HG03045 (cell line): ENCODE data around the gene ADAMTS2.

Source experiments
- ATAC-seq: cut with Tn5 transposase; IDR thresholded peaks from one replicate; pipeline ENCODE4 v1.9.1; 2021; ENCODE audit warnings: mild to moderate bottlenecking, moderate library complexity; ENCODE audit not compliant: unreplicated experiment

Gene ADAMTS2

DNA sequence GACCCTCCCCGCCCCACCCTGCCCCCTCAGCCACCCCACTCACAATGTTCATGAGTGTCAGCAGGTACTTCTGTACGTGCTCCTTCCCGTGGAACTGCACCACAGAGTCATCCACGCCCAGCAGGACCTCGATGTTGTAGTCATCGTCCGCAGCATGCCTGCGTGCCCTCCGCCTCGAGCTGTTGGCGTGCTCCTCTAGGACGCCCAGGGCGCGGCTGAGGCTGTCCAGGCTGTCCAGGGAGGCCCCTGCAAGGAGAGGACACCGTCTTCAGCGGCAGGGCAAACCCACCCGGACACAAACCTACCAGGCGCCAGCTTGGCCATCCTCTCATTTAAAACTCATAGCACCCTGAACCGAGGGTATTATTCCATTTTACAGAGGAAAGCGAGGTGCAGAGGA, 137.8 kb downstream of the ADAMTS2 start:
- no peak for ATAC-seq

DNA sequence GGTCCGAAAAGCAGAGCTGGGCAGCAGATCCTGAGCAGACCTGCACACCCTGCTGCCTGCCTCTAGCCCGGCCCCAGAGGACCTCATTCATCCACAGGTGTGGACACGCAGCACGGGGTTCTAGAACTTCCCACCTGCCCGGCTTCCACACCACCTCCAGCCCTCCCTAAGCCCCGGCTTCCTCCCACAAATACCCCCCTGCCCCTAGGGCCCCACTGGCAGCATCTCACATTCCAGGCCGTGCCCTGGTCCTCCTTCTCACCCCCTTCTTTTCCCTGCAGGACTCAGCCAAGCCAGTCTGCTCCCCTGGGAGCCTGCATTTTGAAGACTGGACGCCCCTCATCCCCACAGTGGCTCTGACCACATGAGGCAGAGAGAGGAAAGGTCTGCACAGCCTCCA, 138.9 kb downstream of the ADAMTS2 start:
- ATAC-seq, result no peak

DNA sequence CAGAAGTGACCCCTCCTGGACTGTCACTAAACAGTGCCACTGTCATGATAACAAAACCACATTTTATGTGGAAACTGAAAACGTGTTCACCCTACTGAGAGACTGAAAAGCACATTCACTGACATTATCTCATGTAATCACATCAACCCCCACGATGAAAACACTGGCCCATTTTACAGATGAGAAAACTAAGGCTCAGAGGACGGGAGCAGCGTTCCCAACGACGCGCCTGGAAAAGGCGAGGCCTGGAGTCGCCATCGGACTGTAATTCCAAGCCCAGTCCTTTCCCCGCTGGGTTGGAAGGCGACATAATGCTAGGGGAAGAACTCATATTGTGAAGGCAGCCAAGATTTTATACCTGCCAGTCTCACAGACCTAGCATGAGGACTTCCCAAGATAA, 140.0 kb downstream of the ADAMTS2 start:
- ATAC-seq, result no peak

DNA sequence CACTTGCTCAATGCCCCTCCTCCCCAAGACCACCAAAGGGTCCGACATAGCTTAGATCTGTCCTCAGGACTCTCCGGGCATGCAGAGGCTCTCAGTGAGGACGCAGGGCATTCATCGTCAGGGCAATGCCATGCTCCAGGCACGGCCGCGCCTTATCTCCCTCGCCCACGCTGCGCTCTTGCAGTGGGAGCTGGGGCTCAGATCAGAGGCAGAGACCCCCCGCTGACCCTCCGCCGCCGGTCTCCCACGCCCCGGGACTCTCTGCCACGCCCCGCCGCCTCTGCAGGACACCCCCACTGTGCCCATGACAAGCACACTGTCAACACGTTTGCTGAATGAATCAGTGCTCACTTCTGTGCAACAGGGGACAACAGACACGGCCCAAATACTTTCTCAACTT, 140.7 kb downstream of the ADAMTS2 start:
- no peak for ATAC-seq

DNA sequence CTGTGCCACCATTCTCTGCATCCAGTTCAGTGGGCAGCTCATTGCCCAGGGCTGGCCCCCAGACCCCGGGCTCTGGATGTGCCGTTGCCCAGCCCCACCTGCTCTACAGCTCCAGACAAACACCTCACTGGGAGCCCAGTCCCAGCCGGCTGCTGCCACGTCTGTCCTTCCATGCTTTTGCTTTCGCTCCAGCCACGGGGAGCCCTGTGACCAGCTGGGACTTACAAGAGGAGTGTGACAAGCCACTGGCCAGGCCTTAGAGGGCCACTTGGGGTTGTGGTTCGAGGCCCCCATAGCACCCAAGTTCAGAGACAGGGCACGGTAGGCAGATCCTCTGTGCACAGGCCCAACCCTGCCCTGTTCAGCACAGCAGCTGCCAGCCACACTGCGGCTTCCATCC, 142.0 kb downstream of the ADAMTS2 start:
- ATAC-seq, result no peak

DNA sequence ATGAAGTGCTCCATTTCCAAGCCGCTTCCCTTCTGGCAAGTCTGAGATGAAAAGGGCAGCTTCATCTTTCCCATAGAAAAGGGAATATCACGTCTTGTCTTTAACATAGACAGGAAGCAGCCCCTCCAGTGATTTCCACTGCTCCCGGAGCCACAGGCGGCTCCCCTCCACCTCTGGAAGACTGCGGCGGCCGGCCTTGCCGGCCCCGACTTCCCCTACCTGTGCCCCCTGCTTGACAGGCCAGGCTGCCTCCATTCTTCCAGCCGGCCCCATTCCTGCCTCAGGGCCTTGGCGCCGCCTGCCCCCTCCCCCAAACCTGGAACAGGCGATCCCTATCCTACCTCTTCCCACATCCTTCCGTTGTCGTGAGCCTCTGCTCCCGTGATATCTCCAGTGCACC, 143.3 kb downstream of the ADAMTS2 start:
- ATAC-seq, result no peak

DNA sequence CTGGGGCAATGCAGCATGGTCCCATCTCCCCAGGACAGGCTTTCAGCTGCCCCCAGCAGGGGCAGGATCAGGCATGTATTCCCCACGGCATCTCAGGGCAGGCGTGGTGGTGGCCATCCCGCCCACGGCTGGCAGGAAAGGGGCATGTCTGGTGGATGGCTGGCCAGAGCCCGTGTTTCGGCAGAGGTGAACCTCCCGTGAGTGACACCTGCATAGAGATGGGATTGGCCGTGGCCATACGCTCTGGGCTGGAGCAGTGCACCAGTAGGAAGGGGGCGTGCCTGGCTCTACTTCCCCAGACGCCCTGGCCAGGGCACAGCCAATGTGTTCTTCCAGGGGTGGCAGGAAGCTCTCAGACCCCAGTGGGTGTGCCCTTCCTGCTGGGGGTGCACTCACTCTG, 146.0 kb downstream of the ADAMTS2 start:
- no peak for ATAC-seq

DNA sequence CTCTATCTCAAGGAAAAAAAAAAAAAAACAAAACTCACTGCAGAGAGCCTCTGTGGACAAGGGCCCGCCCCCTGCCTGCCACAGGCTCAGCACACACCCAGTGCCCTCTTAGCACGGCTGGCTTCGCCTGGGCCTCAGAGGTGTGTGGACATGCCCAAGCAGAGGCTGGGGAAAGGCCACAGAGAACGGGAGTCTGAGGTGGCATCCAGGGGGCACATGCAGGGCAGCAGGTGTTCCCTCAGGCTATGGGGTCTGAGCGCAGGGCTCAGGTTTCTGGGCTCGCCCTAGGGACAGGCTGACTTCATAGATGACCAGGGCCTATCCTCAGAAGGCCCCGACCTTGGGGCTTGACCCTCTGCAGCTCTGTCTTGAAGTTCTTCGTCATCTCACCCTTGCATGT, 146.4 kb downstream of the ADAMTS2 start:
- no peak for ATAC-seq

DNA sequence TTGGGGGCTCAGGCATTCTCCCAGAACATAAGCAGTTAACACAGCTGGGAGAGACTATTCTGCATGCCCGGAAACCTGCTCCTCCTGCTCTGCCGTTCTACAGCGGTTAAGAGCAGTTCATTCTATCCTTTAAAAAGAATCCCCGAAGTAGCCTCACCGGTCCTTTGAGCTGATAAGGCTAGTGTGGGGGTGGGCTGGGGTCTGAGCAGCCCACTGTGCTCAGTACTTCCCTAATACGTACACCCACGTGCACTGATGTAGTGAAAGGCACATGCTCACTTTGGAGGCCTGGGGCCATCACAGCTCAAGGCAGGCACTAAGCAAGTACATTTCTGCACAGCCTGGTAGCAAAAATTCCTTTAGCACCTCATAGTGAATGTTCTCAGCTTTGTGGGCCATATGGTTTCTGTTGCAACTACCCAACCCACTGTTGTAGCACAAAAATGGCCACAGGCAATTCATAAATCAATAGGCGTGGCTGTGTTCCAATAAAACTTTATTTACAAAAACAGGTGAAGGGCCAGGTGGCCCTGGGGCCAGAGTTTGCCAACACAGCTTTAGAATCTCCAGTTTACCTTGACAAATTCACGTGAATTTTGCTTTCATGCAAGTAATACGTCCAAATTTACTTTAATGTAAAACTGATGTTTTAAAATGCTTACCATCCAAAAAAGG, 148.7 kb downstream of the ADAMTS2 start:
- ATAC-seq, result no peak

DNA sequence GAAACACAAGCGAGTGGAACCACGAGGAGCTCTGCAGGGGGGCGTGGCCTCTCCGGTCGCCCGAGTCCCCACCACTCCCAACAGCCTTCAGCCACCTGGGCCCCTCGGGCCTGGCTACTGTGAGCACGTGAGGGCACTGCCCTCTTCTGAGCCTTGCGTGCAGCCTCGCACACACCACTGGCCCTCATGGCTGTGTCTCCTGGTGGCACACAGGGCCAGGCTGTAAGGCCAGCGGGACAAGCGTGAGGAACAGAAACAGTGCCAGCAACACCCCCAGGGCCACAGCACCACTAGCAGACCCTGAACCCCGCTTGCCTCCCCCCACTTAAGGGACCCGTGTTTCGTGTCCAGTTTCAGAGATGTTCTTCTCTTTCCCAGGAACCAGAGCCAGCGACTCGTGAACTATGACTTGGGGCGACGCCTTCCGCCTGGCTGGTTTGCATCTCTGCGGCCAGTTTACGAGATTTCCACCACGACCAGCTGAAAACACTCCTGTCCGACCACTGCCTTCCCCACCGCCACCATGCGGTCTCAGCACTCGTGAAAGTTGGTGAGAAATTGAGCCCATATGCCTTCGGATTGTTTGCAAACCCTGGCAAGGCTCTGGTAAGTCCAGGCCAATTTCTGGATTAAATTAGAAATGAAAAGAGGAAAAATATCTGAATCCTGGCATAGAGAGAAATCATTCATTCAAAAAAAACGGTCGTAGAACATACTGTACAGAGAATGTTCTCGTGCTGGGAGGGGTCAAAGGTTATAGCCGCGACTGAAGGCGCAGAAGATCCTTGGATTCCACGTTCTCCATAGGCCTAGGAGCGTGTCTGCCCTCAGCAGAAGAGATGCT, 149.5 kb downstream of the ADAMTS2 start:
- no peak for ATAC-seq

DNA sequence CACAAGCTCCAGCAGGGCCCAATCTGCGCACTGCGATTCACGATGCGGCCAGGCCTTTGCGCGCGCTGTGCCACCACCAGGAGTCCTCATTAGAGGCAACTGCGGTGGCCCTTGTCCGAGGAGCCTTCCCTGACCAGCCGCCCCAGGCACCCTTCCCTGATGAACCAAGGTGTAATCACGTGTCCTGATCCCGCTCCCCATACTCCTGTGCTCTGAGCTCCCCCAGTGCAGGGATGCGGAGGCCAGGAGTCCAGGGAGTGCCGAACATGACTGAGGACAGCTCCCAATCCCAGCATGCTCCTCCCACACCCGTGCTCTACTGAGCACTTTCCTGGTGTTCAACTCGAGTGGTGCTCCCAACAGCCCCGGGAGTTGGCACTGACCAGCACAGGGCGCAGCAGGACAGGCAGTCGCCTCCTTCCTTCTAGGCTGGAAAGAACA, 150.3 kb downstream of the ADAMTS2 start:
- ATAC-seq, result no peak

DNA sequence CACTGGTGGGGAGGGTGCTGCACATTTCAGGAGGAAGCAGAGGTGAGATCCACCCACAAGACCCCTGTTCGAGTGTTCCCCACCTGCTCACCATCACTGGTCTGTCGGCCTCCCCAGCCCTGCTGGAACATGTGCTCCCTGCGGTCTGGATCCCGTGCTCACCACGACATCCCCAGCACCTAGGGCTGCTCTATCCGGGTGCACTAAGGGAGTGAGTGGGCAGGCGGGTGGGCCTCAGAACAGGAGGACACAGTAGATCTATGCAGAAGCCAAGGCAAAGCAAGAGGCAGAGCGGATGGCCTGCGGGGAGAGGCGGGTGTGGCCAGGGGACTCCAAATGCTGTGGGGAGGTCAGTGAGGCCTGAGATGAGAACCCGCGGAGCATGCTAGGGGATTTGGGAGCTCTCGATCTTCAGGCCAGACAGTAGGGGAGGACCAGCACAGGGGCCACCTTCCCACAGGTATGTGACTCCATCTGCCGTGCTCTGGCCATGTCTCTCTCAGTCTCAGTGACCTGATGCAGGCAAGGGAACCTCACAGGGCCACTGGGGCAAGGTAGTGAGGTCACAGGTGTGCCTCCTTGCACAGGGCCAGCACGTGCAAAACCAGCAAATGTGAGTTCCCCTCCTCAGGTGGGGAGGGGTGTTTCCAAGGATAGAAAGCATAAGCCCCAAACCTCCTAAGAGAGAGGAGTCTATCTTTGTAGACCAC, 150.9 kb downstream of the ADAMTS2 start:
- no peak for ATAC-seq

DNA sequence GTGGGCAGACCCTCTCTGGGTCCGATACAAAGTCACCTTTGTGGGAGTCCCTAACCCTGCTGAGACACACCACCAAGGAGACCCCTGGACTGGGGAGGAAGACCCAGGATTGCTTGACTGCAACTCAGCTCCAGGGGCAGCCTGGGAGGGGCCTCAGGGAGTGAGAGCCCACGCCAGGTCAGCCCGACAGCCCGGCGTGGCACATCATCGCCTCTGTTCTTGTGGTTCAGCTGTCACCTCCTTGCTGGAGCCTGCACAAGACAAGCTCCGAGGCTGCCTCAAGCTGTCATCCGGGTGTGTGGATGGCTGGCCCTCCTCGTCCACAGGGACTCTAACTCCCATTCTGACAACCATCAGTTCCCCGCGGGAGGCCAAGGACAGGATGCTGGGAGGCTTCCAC, 151.5 kb downstream of the ADAMTS2 start:
- no peak for ATAC-seq

DNA sequence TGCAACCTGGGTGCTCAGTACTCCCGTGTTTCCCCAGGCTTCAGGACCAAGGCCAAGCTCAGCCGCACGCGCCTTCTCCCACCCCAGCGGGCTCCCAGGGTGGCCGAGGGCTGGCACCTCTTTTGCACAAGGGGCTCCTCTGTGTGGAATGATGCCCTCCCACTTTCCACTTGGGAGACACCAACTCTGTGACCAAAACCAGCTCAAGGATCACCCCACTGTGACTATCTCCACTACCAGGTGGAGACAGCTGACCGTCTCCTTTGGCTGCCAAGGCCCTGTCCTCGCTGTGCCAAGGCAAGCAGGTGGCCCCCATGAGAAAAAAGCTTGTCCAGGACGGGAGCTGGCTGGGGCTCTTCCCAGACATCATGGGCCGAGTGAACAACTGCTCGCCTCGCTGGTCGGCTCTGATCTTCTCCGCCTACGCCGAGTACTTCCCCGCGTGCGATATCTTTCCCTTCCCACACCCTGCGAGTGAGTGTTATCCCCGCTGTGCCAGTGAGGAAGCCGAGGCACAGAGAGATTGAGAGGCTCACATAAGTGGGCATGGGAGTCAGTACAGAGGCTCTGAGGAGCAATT, 152.3 kb downstream of the ADAMTS2 start:
- ATAC-seq, result no peak

DNA sequence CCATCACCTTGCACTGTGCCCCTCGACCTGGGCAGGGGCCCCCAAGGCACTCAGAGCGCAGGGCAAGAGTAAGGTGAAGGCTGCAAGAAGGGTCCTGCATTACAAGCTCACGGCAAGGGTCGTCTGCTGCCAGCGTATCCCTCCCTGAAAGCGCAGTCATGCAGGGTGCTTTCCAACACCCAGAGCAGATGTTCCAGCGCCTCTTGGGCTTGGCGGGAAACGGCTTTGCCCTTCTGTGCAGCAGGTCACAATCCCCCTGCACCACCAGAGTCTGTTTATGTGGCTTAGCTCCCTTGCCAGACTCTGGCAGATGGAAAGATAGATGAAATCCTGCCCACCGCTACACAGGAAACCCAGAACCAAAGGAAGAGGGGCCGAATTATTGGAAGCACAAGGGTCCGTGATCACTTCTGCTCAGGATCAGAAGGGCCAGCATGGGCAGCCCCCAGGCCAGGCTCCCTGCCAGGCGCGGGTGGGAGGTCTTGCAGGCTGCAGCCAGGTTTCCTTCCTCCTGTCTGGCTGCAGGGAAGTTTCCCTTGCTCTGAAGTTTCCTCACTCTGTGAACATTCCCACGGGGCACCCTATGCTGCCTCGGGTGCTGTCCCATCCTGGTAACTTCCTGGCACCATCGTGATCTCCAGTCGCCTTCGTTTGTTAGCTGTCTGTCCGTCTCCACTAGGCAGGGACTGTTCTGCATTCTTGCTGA, 152.9 kb downstream of the ADAMTS2 start:
- no peak for ATAC-seq

DNA sequence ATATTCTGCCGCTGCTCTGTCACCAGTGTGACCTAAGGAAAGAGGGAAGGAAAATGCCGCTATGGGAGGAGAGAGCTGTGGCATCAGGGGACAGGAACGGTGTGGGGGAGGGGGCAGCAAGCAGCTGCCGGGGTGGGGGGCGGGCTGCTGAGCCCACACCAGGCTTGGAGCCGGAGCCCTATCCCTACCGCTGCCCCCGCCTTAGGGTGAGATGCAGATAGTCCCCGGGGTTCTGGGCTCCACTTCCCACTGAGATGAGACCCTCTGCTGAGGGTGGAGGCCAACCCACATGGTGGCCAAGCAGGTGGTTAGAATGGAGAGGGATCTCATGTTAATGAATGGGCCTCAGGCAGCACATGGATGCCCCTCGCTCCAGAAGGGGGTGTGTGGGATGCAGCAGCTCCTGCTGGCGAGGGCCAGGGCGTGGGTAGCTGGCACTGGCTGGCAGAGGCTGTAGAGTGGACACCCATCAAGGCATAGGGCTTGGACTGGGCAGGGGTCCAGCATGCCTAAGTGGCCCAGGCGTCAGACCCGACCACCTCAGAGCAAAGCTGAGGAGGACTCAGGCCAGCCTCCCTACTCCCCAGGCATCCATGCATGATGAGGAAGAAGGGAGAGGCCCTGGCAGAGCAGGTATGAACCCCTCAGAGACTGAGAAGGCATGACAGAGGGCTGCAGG, 153.6 kb downstream of the ADAMTS2 start:
- ATAC-seq, result no peak

DNA sequence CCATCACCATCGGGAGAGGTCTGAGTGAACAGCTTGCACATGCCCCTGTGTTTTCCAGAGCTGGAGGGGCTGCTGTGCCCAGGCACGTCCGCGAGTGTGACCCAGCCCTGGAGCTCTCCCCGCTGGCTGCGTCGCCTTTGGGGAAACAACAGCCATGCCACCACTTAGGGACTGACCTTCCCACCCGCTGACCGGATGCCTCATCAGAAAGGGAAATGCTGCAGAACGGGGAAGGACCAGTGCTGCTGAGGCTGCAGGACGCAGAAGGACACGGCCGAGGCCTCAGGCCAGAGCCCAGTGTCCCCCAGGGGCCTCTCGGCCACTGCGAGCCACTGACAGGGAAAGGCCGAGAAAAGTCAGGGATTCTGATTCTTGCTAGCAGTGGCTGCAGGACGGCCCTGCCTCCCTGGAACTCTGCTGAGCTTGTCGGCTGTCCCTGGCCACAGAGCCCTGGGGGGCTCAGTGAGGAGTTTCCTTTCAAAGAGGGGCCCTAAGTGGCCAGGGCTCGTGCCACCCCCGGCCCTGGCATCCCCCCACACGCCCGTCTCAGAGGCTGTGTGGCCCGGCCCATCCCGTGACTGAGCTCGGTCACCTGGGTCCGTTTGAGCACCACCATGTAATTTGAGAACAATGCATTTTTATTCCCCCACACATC, 154.3 kb downstream of the ADAMTS2 start:
- no peak for ATAC-seq

DNA sequence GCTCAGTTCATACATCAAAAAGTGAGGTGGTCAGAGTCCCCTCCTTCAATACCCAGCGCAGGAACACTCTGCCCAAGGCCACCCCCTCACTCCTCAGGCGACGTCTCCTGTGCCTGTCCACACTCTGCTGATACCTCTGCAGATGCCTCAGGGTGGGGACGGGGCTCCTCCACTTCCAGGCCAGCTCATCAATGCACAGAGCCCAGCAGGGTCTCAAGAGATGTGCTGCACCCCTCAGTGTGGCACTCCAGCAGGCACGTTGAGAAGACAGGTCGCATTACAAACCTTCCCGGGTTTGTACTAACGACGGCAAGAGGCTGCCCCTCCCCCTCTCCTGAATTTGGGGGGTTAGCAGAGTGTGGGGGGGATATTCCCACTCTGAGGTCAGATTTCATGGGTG, 156.6 kb downstream of the ADAMTS2 start:
- ATAC-seq, result no peak

DNA sequence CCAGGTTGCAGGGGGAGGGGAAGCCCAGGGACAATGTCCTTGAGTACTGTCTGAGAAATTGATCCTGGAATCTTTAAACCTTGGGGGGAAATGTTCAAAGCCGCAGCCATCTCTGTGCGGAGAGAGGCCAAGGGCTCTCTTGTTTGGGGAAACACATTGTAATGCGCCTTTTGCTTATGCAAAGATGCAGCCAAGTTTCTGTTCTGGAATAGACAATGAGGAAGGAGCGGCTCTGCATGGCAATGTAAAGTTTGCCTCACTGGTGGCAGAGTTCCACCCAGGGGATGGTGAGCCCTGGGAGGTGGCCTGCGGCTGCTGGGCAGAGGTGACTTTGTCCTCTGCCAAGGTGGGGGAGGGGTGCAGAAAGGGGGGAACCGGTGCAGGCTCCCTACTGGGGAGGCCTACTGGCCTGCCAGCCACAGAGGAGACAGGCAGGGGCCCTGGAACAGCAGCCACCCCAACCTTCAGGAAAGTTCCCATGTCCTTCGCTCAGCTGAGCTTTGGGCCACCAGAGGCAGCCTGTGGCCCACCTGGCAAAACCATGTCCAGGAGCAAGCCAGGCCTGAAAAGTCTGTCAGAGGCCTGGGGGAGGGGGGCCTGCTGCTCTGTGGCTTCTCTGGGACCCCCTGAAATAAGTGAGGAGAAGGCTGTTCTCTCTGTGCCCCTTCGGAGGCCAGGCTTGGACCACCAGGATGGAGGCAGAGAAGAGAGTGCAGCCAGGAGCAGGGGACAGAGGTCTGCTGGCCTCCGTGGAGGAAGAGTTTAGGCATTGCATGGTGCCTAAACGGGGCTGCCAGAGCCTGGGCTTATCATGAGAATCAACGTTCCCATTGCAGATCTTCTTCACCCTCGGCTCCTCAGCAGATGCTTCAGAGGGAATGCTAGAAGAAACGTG, 157.3 kb downstream of the ADAMTS2 start:
- no peak for ATAC-seq
